Epithelial cell of prostate (primary cell): ENCODE measurements around the gene TACC2.
A peak's percentile ranks its signal among the peaks of the same experiment; 100 is the strongest.
"Not testable (repeated sequence)": the region's sequence is repeated elsewhere in the genome, so short reads cannot be mapped to it uniquely, and the experiment has no call there.

Experiments used
- DNase-seq: peaks from one replicate; pipeline ENCODE4 v3.0.0-alpha.2; 2011; ENCODE audit warnings: low read depth, low spot score
- H3K27ac ChIP-seq: fragments of 450-650 bp; 2 replicates; pipeline ENCODE4 v1.5.1; 2017; ENCODE audit warnings: mild to moderate bottlenecking

TACC2 gene, protein sequence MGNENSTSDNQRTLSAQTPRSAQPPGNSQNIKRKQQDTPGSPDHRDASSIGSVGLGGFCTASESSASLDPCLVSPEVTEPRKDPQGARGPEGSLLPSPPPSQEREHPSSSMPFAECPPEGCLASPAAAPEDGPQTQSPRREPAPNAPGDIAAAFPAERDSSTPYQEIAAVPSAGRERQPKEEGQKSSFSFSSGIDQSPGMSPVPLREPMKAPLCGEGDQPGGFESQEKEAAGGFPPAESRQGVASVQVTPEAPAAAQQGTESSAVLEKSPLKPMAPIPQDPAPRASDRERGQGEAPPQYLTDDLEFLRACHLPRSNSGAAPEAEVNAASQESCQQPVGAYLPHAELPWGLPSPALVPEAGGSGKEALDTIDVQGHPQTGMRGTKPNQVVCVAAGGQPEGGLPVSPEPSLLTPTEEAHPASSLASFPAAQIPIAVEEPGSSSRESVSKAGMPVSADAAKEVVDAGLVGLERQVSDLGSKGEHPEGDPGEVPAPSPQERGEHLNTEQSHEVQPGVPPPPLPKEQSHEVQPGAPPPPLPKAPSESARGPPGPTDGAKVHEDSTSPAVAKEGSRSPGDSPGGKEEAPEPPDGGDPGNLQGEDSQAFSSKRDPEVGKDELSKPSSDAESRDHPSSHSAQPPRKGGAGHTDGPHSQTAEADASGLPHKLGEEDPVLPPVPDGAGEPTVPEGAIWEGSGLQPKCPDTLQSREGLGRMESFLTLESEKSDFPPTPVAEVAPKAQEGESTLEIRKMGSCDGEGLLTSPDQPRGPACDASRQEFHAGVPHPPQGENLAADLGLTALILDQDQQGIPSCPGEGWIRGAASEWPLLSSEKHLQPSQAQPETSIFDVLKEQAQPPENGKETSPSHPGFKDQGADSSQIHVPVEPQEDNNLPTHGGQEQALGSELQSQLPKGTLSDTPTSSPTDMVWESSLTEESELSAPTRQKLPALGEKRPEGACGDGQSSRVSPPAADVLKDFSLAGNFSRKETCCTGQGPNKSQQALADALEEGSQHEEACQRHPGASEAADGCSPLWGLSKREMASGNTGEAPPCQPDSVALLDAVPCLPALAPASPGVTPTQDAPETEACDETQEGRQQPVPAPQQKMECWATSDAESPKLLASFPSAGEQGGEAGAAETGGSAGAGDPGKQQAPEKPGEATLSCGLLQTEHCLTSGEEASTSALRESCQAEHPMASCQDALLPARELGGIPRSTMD (N-terminal part only)

GRCh38 chr10:121988361-121989324 lies at the start of gene TACC2:
Gene TACC2, plus strand, starts transcription at chr10:121989163. Its CDS starts 32,819 bp downstream, at chr10:122021982.
- H3K27ac ChIP-seq: peak within 1 kb of the TSS; percentile 47
- DNase-seq: no peak

GRCh38 chr10:121941532-121941931 lies 47.4 kb upstream of the TACC2 start:
- no peak for DNase-seq
- no peak overlapping the region for H3K27ac ChIP-seq

GRCh38 chr10:121942749-121943416 lies 46.1 kb upstream of the TACC2 start:
- no peak for DNase-seq
- H3K27ac ChIP-seq: peak overlapping the region; percentile 8

- no peak overlapping the region for H3K27ac ChIP-seq
- no peak for DNase-seq
These were observed 41.3 kb upstream of the TACC2 start for GRCh38 chr10:121947343-121948330.

DNA sequence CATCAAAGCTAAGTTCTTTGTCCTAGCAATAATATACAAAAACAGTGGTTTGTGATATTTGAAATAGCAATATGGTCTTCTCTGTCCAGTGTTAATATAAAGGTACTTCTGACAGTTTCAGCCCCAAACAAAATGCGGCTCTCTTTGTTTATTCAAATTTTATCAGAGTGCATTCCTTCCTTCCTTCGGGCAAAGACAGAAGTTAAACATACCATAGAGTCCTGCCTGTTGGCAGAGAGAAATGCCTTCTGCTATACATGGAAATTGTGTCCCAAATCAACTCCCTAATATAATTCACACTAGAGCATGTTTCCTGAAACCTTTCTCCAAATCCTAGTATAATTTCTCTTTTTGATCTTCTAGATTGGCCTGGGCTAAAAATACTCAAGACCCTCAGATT lies 39.9 kb upstream of the TACC2 start:
- no peak overlapping the region for H3K27ac ChIP-seq
- no peak for DNase-seq

GRCh38 chr10:121949451-121949850 lies 39.5 kb upstream of the TACC2 start:
- no peak for DNase-seq

DNA sequence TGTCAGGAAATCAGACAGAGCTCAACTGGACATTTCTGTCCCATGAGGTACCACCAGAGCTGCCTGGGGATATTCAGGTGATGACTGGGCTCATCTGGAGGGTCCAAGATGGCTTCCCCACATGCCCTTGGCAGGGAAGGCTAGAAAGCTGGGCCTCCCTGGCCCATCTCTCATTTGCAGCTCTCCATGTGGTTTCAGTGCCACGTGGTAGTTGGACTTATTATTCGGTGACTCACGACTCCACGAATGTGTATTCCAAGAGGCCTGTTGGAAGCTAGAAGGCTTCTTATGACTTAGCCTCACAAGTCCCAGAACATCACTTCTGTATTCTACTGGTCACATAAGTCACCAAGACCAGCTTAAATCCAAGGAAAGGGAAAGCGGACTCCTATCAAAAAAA lies 36.7 kb upstream of the TACC2 start:
- no peak for DNase-seq
- H3K27ac ChIP-seq: no peak overlapping the region

More at GRCh38 chr10:121949451-121949850, 39.5 kb upstream of the TACC2 start:
- H3K27ac ChIP-seq: no peak overlapping the region

- peak; percentile 65 for DNase-seq
- peak overlapping the region; percentile 44 for H3K27ac ChIP-seq
These were observed 32.6 kb upstream of the TACC2 start for GRCh38 chr10:121956111-121957061.

DNA sequence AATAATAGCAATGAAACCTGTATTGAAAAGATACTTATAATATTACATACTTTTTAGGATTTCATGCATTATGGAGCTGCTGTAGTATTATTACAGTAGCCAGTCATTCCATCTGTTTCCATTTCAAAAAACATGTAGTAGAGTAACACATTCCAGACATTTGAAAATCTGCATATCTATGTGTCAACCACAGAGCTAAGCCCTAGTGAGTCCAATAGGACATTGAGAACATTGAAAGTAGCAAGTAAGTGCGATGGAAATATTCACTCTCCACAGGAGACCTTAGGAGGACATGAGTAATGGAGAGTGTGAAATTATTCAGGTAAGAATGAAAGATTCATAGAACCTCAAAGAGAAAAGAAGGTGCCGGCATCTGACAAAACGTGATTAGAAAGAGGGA lies 29.3 kb upstream of the TACC2 start:
- no peak for DNase-seq
- H3K27ac ChIP-seq: no peak overlapping the region

DNA sequence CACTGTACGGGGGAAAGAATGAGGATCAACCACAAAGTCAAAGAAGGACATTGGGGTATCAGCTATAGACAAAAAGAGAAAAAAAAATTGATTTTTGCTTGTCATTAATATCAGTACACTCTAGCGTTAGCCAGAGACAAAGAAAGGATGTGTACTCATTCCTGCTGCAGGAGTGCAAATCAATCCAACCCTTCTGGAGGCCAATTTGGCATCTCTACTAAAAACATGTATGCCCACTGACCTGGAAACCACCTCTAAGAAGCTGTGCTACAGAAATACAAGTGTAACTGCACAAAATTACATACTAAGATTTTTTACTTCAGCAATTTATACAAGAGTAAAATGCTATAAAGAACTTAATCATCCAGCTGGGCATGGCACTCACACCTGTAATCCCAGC lies 27.5 kb upstream of the TACC2 start:
- no peak overlapping the region for H3K27ac ChIP-seq
- DNase-seq: no peak

- no peak for DNase-seq
- H3K27ac ChIP-seq: no peak overlapping the region
These were observed 23.0 kb upstream of the TACC2 start for GRCh38 chr10:121965996-121966395.

DNA sequence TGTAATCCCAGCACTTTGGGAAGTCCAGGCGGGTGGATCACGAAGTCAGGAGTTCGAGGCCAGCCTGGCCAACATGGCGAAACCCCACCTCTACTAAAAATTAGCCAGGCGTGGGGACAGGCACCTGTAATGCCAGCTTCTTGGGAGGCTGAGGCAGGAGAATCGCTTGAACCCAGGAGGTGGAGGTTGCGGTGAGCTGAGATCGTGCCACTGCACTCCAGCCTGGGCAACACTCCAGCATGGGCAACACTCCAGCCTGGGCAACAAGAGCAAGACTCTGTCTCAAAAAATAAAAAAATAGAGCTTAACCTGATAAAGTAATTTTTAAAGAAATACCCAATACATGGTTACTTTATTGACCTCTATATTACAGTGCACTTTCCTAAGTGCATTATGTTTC lies 19.9 kb upstream of the TACC2 start:
- DNase-seq, H3K27ac ChIP-seq: not testable (repeated sequence)

- H3K27ac ChIP-seq: peak overlapping the region; percentile 87
- DNase-seq: no peak
These were observed 14.9 kb upstream of the TACC2 start for GRCh38 chr10:121974019-121974534.

- peak within 1 kb of the TSS; percentile 87 for H3K27ac ChIP-seq
- no peak for DNase-seq
These were observed 14.2 kb upstream of the TACC2 start, which contains the start of gene NSMCE4A for GRCh38 chr10:121974535-121975294. Gene NSMCE4A, minus strand, starts transcription at chr10:121975217. Its CDS starts 52 bp downstream, at chr10:121975165.

GRCh38 chr10:121975295-121976086 lies 13.5 kb upstream of the TACC2 start:
- no peak for DNase-seq
- H3K27ac ChIP-seq: peak overlapping the region; percentile 87
